ENCODE results near the gene PARN. TPM values are rescaled to one million over a fixed set of nuclear protein-coding genes. Genes with fewer than 3 reads are reported as not detected.

PARN gene
- total and polyA plus RNA-seq, 2 of the 8 experiments (the other 6 are each of a cell fraction or from before 2014, with no cell fraction given): 24.5 to 44.6 TPM

- no peak overlapping the region for H3K4ac ChIP-seq (replicated peaks; ENCODE audit: insufficient read length, low read depth, low read length)
- CTCF ChIA-PET (ENCODE audit: partially characterized antibody): interaction anchor here (0.5 to 0.7 kb wide), 2 partner anchors 41 to 43 kb away, joined by 3 read pairs; no protein-coding TSS in a partner anchor
- H3K4me3 ChIP-seq (ENCODE audit: extremely low read depth in 1 of 4, insufficient read depth in 2 of 4, low read depth in 3 of 4, low read length in 4 of 4): no peak overlapping the region
- no peak overlapping the region for H2BK120ac ChIP-seq (replicated peaks; ENCODE audit: low read depth, low read length)
- H3K23ac ChIP-seq (ENCODE audit: insufficient read length): no peak overlapping the region
- H3K4me1 ChIP-seq (replicated peaks in 1 of 4; ENCODE audit: control insufficient read depth in 3 of 4, insufficient read depth in 4 of 4, low read length in 3 of 4): no peaks in the 10 kb centered on the region
- no peak overlapping the region for H3K9ac ChIP-seq (replicated peaks in 1 of 4; ENCODE audit: extremely low read depth in 1 of 4, low read depth in 3 of 4, low read length in 3 of 4)
- H3K79me1 ChIP-seq (ENCODE audit: low read depth, low read length): no peaks in the 10 kb centered on the region
- H3K27ac ChIP-seq (ENCODE audit: low read depth, low read length): no peak overlapping the region
- no peak overlapping the region for H2AK5ac ChIP-seq (ENCODE audit: low read depth, low read length)
- H4K91ac ChIP-seq (replicated peaks; ENCODE audit: insufficient read length, low read length): no peak overlapping the region
- DNase-seq (ENCODE audit: low read depth in 1 of 2, low spot score in 2 of 2): no peak
- no peak overlapping the region for H2AFZ ChIP-seq (ENCODE audit: low read length)
- H3K18ac ChIP-seq (ENCODE audit: extremely low read depth, low read length): no peak overlapping the region
- no peak overlapping the region for H2BK5ac ChIP-seq (ENCODE audit: low read depth, low read length)
- POLR2A ChIA-PET (ENCODE audit: partially characterized antibody): interaction anchor here (0.7 to 2.4 kb wide), 7 partner anchors 9 to 40 kb away, joined by 3 to 7 read pairs (median 4); partner anchors contain the start of gene PARN
- no peak overlapping the region for H3K4me2 ChIP-seq (ENCODE audit: insufficient read depth in 1 of 2, low read depth in 2 of 2, low read length in 2 of 2)
- no peak overlapping the region for H2BK20ac ChIP-seq (ENCODE audit: low read length)
- 83% methylated on average over 6 of the region's 6 CpGs; no CpG with 5 or more reads in 1 of the 2 experiments for WGBS, 2 experiments (ENCODE audit: extremely low coverage in 1 of 2, insufficient coverage in 1 of 2, insufficient read length in 1 of 2, insufficient replicate concordance in 2 of 2, low coverage in 1 of 2, low lambda C conversion rate in 2 of 2, missing lambda C conversion rate in 1 of 2)
- FAIRE-seq: no peak
- H3K56ac ChIP-seq (replicated peaks; ENCODE audit: insufficient read length, low read depth, low read length): no peak overlapping the region
- peaks cover 0 to 2% of the 10 kb centered on the region in 2 experiments for H4K20me1 ChIP-seq (replicated peaks in 1 of 2; ENCODE audit: control insufficient read depth in 1 of 2, insufficient read depth in 2 of 2, low read length in 2 of 2)
- H3K36me3 ChIP-seq (ENCODE audit: control insufficient read depth in 2 of 4, insufficient read depth in 4 of 4, low read length in 3 of 4): peaks cover 7 to 73% (median 51%) of the 10 kb centered on the region in 4 experiments; a peak in 7 of 8 replicates
- no peak overlapping the region for H4K8ac ChIP-seq (ENCODE audit: extremely low read depth, insufficient read depth, low read length)
- no peak overlapping the region for H2BK12ac ChIP-seq (ENCODE audit: low read depth, low read length)
- no peaks in the 10 kb centered on the region for H3K9me3 ChIP-seq (ENCODE audit: insufficient read depth in 2 of 2, low read depth in 1 of 2, low read length in 1 of 2)
- no peak overlapping the region for H4K5ac ChIP-seq (ENCODE audit: insufficient read length, low read depth, low read length)
- H3K79me2 ChIP-seq (ENCODE audit: control insufficient read depth in 1 of 2, insufficient read depth in 2 of 2, low read length in 2 of 2): no peaks in the 10 kb centered on the region
- H3K14ac ChIP-seq (ENCODE audit: insufficient read length): no peak overlapping the region
- no peaks in the 10 kb centered on the region for H3K27me3 ChIP-seq (replicated peaks in 1 of 4; ENCODE audit: control insufficient read depth in 3 of 4, extremely low read depth in 1 of 4, insufficient read depth in 3 of 4, low read length in 3 of 4)
- no peak overlapping the region for H2BK15ac ChIP-seq (ENCODE audit: low read length)
- no peaks in the 10 kb centered on the region for H3K23me2 ChIP-seq (ENCODE audit: low read depth, low read length)
- TF ChIP-seq HDAC6 (IDR thresholded peaks at IDR 0.05; ENCODE audit: low read depth, low read length) (no peak), JUN (IDR thresholded peaks at IDR 0.05; ENCODE audit: low read depth, low read length) (no peak), JUND (IDR thresholded peaks at IDR 0.05; ENCODE audit: low read length) (no peak), FOSL1 (IDR thresholded peaks at IDR 0.05; ENCODE audit: insufficient read depth, low read depth, low read length) (no peak), USF2 (IDR thresholded peaks at IDR 0.05; ENCODE audit: low read length) (no peak), KDM4A (IDR thresholded peaks at IDR 0.05; ENCODE audit: low read depth, low read length, severe bottlenecking) (no peak), TBP (IDR thresholded peaks at IDR 0.05; ENCODE audit: low read depth, low read length) (no peak), TEAD4 (IDR thresholded peaks at IDR 0.05; ENCODE audit: low read depth, low read length) (no peak), YY1 (IDR thresholded peaks at IDR 0.05; ENCODE audit: low read depth, low read length) (no peak), TCF12 (IDR thresholded peaks at IDR 0.05; ENCODE audit: low read depth, low read length) (no peak), POLR2AphosphoS5 (IDR thresholded peaks at IDR 0.05; ENCODE audit: low read depth, low read length) (no peak), SIN3A (conservative IDR thresholded peaks at IDR 0.05 in 1 of 2, IDR thresholded peaks at IDR 0.05 in 1 of 2; ENCODE audit: low read depth in 1 of 2, low read length in 2 of 2) (no peak), NANOG (IDR thresholded peaks at IDR 0.05; ENCODE audit: insufficient read depth, low read depth, low read length, poor library complexity, severe bottlenecking) (no peak), CREB1 (IDR thresholded peaks at IDR 0.05) (no peak)
These were observed 27.6 kb downstream of the PARN start for GRCh38 chr16:14602443-14602963.
